ENCODE results near the gene SLC4A11.

GRCh38 chr20:3210346-3210745 lies 28.6 kb downstream of the SLC4A11 start:
- no peak for TF ChIP-seq CTCF (conservative IDR thresholded peaks at IDR 0.05; ENCODE audit: low read depth in 2 of 2)
- no peak for TF ChIP-seq EZH2 (IDR thresholded peaks at IDR 0.05; ENCODE audit: low read depth, unreplicated experiment)
- no peak for TF ChIP-seq JUNB (IDR thresholded peaks at IDR 0.05; ENCODE audit: unreplicated experiment)
- TF ChIP-seq EZH2phosphoT487 (IDR thresholded peaks at IDR 0.05; ENCODE audit: unreplicated experiment): no peak
- no peak for TF ChIP-seq POLR2AphosphoS5 (IDR thresholded peaks at IDR 0.05; ENCODE audit: low read depth)

Measured in GM23338 (cell line).